ENCODE data around the gene HPF1.

DNA sequence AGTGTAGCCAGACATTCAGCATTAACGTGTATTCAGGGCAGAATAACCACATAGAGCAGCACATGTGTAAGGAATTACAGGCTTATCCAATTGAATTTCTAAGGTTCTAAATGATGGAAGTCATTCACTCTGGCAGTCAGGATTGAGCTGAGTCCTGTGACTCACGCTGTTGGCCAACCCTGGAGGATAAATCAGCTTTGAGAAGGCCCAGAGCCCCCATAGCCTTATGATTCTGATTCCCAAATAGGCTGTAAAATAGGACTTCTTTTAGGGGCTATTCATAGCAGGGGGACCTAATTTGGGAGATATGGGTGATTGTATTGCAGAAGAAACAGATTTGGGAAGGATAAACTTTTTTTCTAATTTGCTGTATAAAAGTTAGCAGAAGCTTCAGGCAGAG lies 8.1 kb upstream of the HPF1 start:
- TF ChIP-seq POLR2A (IDR thresholded peaks at IDR 0.05), result no peak
- TF ChIP-seq, protein P1, sequence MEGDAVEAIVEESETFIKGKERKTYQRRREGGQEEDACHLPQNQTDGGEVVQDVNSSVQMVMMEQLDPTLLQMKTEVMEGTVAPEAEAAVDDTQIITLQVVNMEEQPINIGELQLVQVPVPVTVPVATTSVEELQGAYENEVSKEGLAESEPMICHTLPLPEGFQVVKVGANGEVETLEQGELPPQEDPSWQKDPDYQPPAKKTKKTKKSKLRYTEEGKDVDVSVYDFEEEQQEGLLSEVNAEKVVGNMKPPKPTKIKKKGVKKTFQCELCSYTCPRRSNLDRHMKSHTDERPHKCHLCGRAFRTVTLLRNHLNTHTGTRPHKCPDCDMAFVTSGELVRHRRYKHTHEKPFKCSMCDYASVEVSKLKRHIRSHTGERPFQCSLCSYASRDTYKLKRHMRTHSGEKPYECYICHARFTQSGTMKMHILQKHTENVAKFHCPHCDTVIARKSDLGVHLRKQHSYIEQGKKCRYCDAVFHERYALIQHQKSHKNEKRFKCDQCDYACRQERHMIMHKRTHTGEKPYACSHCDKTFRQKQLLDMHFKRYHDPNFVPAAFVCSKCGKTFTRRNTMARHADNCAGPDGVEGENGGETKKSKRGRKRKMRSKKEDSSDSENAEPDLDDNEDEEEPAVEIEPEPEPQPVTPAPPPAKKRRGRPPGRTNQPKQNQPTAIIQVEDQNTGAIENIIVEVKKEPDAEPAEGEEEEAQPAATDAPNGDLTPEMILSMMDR (IDR thresholded peaks at IDR 0.05), result no peak
